ENCODE measurements around the gene KCNAB2.

Gene KCNAB2

DNA sequence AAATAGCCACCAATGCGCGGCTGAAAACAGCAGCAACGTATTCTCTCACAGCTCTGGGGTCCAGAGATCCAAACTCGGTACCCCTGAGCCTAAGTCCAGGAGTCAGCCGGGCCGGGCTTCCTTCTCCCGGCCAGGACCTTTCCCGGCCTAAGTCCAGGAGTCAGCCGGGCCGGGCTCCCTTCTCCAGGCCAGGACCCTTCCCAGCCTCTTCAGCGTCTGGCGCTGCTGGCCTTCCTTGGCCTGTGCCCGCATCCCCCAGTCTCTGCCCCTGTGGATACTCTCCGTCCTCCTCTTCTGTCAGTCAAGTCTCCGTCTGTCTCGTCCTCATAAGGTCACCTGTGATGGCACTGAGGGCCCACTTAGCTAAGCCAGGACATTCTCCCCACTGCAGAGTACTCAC lies 32.2 kb downstream of the KCNAB2 start:
- H3K4me1 ChIP-seq (ENCODE audit: insufficient read depth, low read length, poor library complexity, severe bottlenecking): no peaks in the 10 kb centered on the region
- TF ChIP-seq EZH2phosphoT487 (IDR thresholded peaks at IDR 0.05; ENCODE audit: borderline replicate concordance) (no peak), CTCF (conservative IDR thresholded peaks at IDR 0.05; ENCODE audit: low read length) (no peak)
- H3K9ac ChIP-seq (ENCODE audit: low read depth, low read length, poor library complexity, severe bottlenecking): no peak overlapping the region

GRCh38 chr1:6080469-6080868 lies 34.8 kb downstream of the KCNAB2 start:
- Histone ChIP-seq H3K9me3 (ENCODE audit: insufficient read depth, low read depth, low read length) (no peaks in the 10 kb centered on the region), H4K20me1 (ENCODE audit: insufficient read depth, low read length, poor library complexity, severe bottlenecking) (peaks cover 18% of the 10 kb centered on the region), H3K4me3 (ENCODE audit: low read length, poor library complexity, severe bottlenecking) (no peak overlapping the region), H3K4me1 (ENCODE audit: insufficient read depth, low read length, poor library complexity, severe bottlenecking) (no peaks in the 10 kb centered on the region), H3K9me2 (replicated peaks; ENCODE audit: low read depth, low read length) (no peaks in the 10 kb centered on the region), H3F3A (ENCODE audit: low read depth) (no peaks in the 10 kb centered on the region), H2AFZ (ENCODE audit: low read length) (no peak overlapping the region), H3K4me2 (ENCODE audit: low read depth, low read length, poor library complexity, severe bottlenecking) (no peak overlapping the region), H3K9ac (ENCODE audit: low read depth, low read length, poor library complexity, severe bottlenecking) (no peak overlapping the region), H3K27me3 (ENCODE audit: insufficient read depth, low read length, poor library complexity, severe bottlenecking) (no peaks in the 10 kb centered on the region), H3K36me3 (ENCODE audit: insufficient read depth, low read length) (peaks cover 96% of the 10 kb centered on the region; the same call in 1 of the 2 replicates), H3K79me2 (ENCODE audit: insufficient read depth, low read length) (no peaks in the 10 kb centered on the region; the same call in 1 of the 2 replicates)
- peak; percentile 20; the same call in 1 of the 2 replicates for TF ChIP-seq CTCF (conservative IDR thresholded peaks at IDR 0.05; ENCODE audit: low read length)
- no peak for TF ChIP-seq EZH2phosphoT487 (IDR thresholded peaks at IDR 0.05; ENCODE audit: borderline replicate concordance)

More for the DNA sequence above, 32.2 kb downstream of the KCNAB2 start:
- no peaks in the 10 kb centered on the region for H3K27me3 ChIP-seq (ENCODE audit: insufficient read depth, low read length, poor library complexity, severe bottlenecking)
- peaks cover 98% of the 10 kb centered on the region; the same call in 1 of the 2 replicates for H3K36me3 ChIP-seq (ENCODE audit: insufficient read depth, low read length)
- peaks cover 18% of the 10 kb centered on the region for H4K20me1 ChIP-seq (ENCODE audit: insufficient read depth, low read length, poor library complexity, severe bottlenecking)
- no peak overlapping the region for H3K4me3 ChIP-seq (ENCODE audit: low read length, poor library complexity, severe bottlenecking)
- no peak overlapping the region for H2AFZ ChIP-seq (ENCODE audit: low read length)
- H3K9me2 ChIP-seq (replicated peaks; ENCODE audit: low read depth, low read length): no peaks in the 10 kb centered on the region
- H3F3A ChIP-seq (ENCODE audit: low read depth): no peaks in the 10 kb centered on the region
- no peaks in the 10 kb centered on the region for H3K9me3 ChIP-seq (ENCODE audit: insufficient read depth, low read depth, low read length)
- H3K79me2 ChIP-seq (ENCODE audit: insufficient read depth, low read length): no peaks in the 10 kb centered on the region; the same call in 1 of the 2 replicates
- no peak overlapping the region for H3K4me2 ChIP-seq (ENCODE audit: low read depth, low read length, poor library complexity, severe bottlenecking)

- no peaks in the 10 kb centered on the region for H3K79me2 ChIP-seq (ENCODE audit: insufficient read depth, low read length)
- no peak overlapping the region for H3K4me2 ChIP-seq (ENCODE audit: low read depth, low read length, poor library complexity, severe bottlenecking)
- H3F3A ChIP-seq (ENCODE audit: low read depth): no peaks in the 10 kb centered on the region
- TF ChIP-seq CTCF (conservative IDR thresholded peaks at IDR 0.05; ENCODE audit: low read length): no peak
- no peaks in the 10 kb centered on the region for H3K9me3 ChIP-seq (ENCODE audit: insufficient read depth, low read depth, low read length)
- H3K9me2 ChIP-seq (replicated peaks; ENCODE audit: low read depth, low read length): no peaks in the 10 kb centered on the region
- H3K36me3 ChIP-seq (ENCODE audit: insufficient read depth, low read length): peaks cover 94% of the 10 kb centered on the region; the same call in 1 of the 2 replicates
- no peaks in the 10 kb centered on the region for H3K4me1 ChIP-seq (ENCODE audit: insufficient read depth, low read length, poor library complexity, severe bottlenecking)
- H3K27me3 ChIP-seq (ENCODE audit: insufficient read depth, low read length, poor library complexity, severe bottlenecking): no peaks in the 10 kb centered on the region
- H2AFZ ChIP-seq (ENCODE audit: low read length): no peak overlapping the region
- peaks cover 9% of the 10 kb centered on the region for H4K20me1 ChIP-seq (ENCODE audit: insufficient read depth, low read length, poor library complexity, severe bottlenecking)
- no peak overlapping the region for H3K4me3 ChIP-seq (ENCODE audit: low read length, poor library complexity, severe bottlenecking)
- H3K9ac ChIP-seq (ENCODE audit: low read depth, low read length, poor library complexity, severe bottlenecking): no peak overlapping the region
Observed at GRCh38 chr1:6081901-6082300, 36.2 kb downstream of the KCNAB2 start.
